ENCODE measurements around the gene RNF40. TPM values are rescaled to one million over a fixed set of nuclear protein-coding genes. Genes with fewer than 3 reads are reported as not detected.

RNF40 gene
- total and polyA plus RNA-seq, 2 of the 8 experiments (the other 6 are each of a cell fraction or from before 2014, with no cell fraction given), result 38.5 to 68.7 TPM

DNA sequence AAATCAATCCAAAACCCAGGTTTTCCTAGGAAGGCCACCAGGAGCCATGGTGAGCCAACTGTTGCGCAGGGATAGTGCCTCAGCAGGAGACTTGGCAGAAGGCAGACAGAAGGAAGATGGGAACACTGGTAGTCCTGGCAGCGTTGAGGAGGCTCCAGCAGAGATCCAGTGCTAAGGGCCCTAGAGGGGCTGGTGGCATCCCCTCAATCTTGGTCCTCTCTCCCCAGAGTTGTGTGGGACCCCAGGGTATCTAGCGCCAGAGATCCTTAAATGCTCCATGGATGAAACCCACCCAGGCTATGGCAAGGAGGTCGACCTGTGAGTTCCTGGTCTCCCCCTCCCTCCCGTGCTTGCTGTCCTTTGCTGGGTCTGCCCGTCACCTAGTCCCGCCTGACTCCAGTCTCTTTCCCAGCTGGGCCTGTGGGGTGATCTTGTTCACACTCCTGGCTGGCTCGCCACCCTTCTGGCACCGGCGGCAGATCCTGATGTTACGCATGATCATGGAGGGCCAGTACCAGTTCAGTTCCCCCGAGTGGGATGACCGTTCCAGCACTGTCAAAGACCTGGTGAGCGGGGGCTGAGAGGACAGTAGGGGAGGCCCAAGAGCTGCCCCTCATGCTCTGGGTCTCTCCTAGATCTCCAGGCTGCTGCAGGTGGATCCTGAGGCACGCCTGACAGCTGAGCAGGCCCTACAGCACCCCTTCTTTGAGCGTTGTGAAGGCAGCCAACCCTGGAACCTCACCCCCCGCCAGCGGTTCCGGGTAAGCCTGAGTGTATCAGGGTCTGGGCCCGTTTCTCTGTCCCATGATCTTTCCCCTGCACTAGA is 6.0 kb upstream of the RNF40 start:
- POLR2A ChIA-PET (ENCODE audit: partially characterized antibody), result interaction anchor here (0.7 to 9.0 kb wide), 8 partner anchors 6 to 38 kb away, joined by 3 to 92 read pairs (median 4); partner anchors contain the start of gene PHKG2
- H2AK5ac ChIP-seq (ENCODE audit: low read depth, low read length), result no peak overlapping the region
- H3K9ac ChIP-seq (replicated peaks in 1 of 4; ENCODE audit: extremely low read depth in 1 of 4, low read depth in 3 of 4, low read length in 3 of 4), result no peak overlapping the region; a peak in 1 of 7 replicates
- no peak overlapping the region for H2BK12ac ChIP-seq (ENCODE audit: low read depth, low read length)
- peaks cover 5 to 28% (median 17%) of the 10 kb centered on the region in 4 experiments; a peak in 5 of 8 replicates for H3K36me3 ChIP-seq (ENCODE audit: control insufficient read depth in 2 of 4, insufficient read depth in 4 of 4, low read length in 3 of 4)
- peaks cover 0 to 10% of the 10 kb centered on the region in 2 experiments for H4K20me1 ChIP-seq (replicated peaks in 1 of 2; ENCODE audit: control insufficient read depth in 1 of 2, insufficient read depth in 2 of 2, low read length in 2 of 2)
- H2AFZ ChIP-seq (ENCODE audit: low read length), result no peak overlapping the region
- no peaks in the 10 kb centered on the region for H3K9me3 ChIP-seq (ENCODE audit: insufficient read depth in 2 of 2, low read depth in 1 of 2, low read length in 1 of 2)
- no peak overlapping the region for H3K4ac ChIP-seq (replicated peaks; ENCODE audit: insufficient read length, low read depth, low read length)
- no peak overlapping the region; the same call in 1 of the 2 replicates for H4K8ac ChIP-seq (ENCODE audit: extremely low read depth, insufficient read depth, low read length)
- no peak overlapping the region for H2BK120ac ChIP-seq (replicated peaks; ENCODE audit: low read depth, low read length)
- no peaks in the 10 kb centered on the region for H3K27me3 ChIP-seq (replicated peaks in 1 of 4; ENCODE audit: control insufficient read depth in 3 of 4, extremely low read depth in 1 of 4, insufficient read depth in 3 of 4, low read length in 3 of 4)
- H3K4me3 ChIP-seq (ENCODE audit: extremely low read depth in 1 of 4, insufficient read depth in 2 of 4, low read depth in 3 of 4, low read length in 4 of 4), result no peak overlapping the region
- no peak overlapping the region for H4K5ac ChIP-seq (ENCODE audit: insufficient read length, low read depth, low read length)
- no peak overlapping the region for H2BK15ac ChIP-seq (ENCODE audit: low read length)
- H2BK5ac ChIP-seq (ENCODE audit: low read depth, low read length), result no peak overlapping the region
- H3K79me2 ChIP-seq (ENCODE audit: control insufficient read depth in 1 of 2, insufficient read depth in 2 of 2, low read length in 2 of 2), result no peaks in the 10 kb centered on the region; a peak in 1 of 4 replicates
- H3K23ac ChIP-seq (ENCODE audit: insufficient read length), result no peak overlapping the region
- peaks cover 3% of the 10 kb centered on the region; the same call in 1 of the 2 replicates for H3K79me1 ChIP-seq (ENCODE audit: low read depth, low read length)
- H2BK20ac ChIP-seq (ENCODE audit: low read length), result no peak overlapping the region
- DNase-seq (ENCODE audit: low read depth in 1 of 2, low spot score in 2 of 2), result no peak
- H3K56ac ChIP-seq (replicated peaks; ENCODE audit: insufficient read length, low read depth, low read length), result no peak overlapping the region
- H4K91ac ChIP-seq (replicated peaks; ENCODE audit: insufficient read length, low read length), result no peak overlapping the region
- FAIRE-seq, result no peak
- no peak overlapping the region for H3K4me2 ChIP-seq (ENCODE audit: insufficient read depth in 1 of 2, low read depth in 2 of 2, low read length in 2 of 2)
- CTCF ChIA-PET (ENCODE audit: partially characterized antibody), result no interaction called here
- WGBS, 2 experiments (ENCODE audit: extremely low coverage in 1 of 2, insufficient coverage in 1 of 2, insufficient read length in 1 of 2, insufficient replicate concordance in 2 of 2, low coverage in 1 of 2, low lambda C conversion rate in 2 of 2, missing lambda C conversion rate in 1 of 2), result 88% methylated on average over 20 of the region's 20 CpGs; no CpG with 5 or more reads in 1 of the 2 experiments
- no peak overlapping the region for H3K14ac ChIP-seq (ENCODE audit: insufficient read length)
- peaks cover 5% of the 10 kb centered on the region for H3K23me2 ChIP-seq (ENCODE audit: low read depth, low read length)
- peaks cover 0 to 3% (median 1%) of the 10 kb centered on the region in 4 experiments; a peak in 3 of 7 replicates for H3K4me1 ChIP-seq (replicated peaks in 1 of 4; ENCODE audit: control insufficient read depth in 3 of 4, insufficient read depth in 4 of 4, low read length in 3 of 4)
- H3K18ac ChIP-seq (ENCODE audit: extremely low read depth, low read length), result no peak overlapping the region
- H3K27ac ChIP-seq (ENCODE audit: low read depth, low read length), result no peak overlapping the region
- no peak for TF ChIP-seq BCL11A (IDR thresholded peaks at IDR 0.05; ENCODE audit: low read depth in 2 of 2, low read length in 2 of 2)
- TF ChIP-seq FOSL1 (IDR thresholded peaks at IDR 0.05; ENCODE audit: insufficient read depth, low read depth, low read length), result no peak
- TF ChIP-seq SAP30 (IDR thresholded peaks at IDR 0.05; ENCODE audit: insufficient read depth, insufficient replicate concordance, low read length), result no peak
- no peak for TF ChIP-seq GTF2F1 (IDR thresholded peaks at IDR 0.05; ENCODE audit: borderline replicate concordance, low read depth, low read length)
- TF ChIP-seq SUZ12 (IDR thresholded peaks at IDR 0.05; ENCODE audit: low read length), result no peak
- TF ChIP-seq, protein P1, sequence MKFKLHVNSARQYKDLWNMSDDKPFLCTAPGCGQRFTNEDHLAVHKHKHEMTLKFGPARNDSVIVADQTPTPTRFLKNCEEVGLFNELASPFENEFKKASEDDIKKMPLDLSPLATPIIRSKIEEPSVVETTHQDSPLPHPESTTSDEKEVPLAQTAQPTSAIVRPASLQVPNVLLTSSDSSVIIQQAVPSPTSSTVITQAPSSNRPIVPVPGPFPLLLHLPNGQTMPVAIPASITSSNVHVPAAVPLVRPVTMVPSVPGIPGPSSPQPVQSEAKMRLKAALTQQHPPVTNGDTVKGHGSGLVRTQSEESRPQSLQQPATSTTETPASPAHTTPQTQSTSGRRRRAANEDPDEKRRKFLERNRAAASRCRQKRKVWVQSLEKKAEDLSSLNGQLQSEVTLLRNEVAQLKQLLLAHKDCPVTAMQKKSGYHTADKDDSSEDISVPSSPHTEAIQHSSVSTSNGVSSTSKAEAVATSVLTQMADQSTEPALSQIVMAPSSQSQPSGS (IDR thresholded peaks at IDR 0.05; ENCODE audit: low read length), result no peak
- no peak for TF ChIP-seq JUN (IDR thresholded peaks at IDR 0.05; ENCODE audit: low read depth, low read length)
- no peak for TF ChIP-seq SP4 (IDR thresholded peaks at IDR 0.05; ENCODE audit: low read length)
- no peak for TF ChIP-seq HDAC6 (IDR thresholded peaks at IDR 0.05; ENCODE audit: low read depth, low read length)
- TF ChIP-seq PHF8 (conservative IDR thresholded peaks at IDR 0.05; ENCODE audit: low read depth, low read length), result no peak

Measured in H1 (cell line).